ENCODE results near the gene GRB10. TPM values are rescaled to one million over a fixed set of nuclear protein-coding genes. Genes with fewer than 3 reads are reported as not detected.

GRB10 gene
- total RNA-seq, 1 experiment from 2014 or later, result 47.9 TPM

GRCh38 chr7:50554431-50555322 lies 228.0 kb downstream of the GRB10 start:
- intact Hi-C loops (cut with micrococcal nuclease; ENCODE audit: unreplicated experiment), result no loop called here
- no peak overlapping the region for H2AFZ ChIP-seq
- H3K36me3 ChIP-seq (ENCODE audit: low read depth), result no peaks in the 10 kb centered on the region
- POLR2A ChIA-PET (ENCODE audit: unreplicated experiment), result no interaction called here
- TF ChIP-seq CTCF (conservative IDR thresholded peaks at IDR 0.05) (no peak), EZH2 (IDR thresholded peaks at IDR 0.05; ENCODE audit: low read depth) (no peak)
- no peaks in the 10 kb centered on the region for H3K79me2 ChIP-seq (ENCODE audit: low read depth)
- no peak overlapping the region for H3K27ac ChIP-seq
- no peak overlapping the region for H3K4me2 ChIP-seq
- BruUV-seq (replicated peaks), result no TSS peak
- no peaks in the 10 kb centered on the region; the same call in 1 of the 2 replicates for H3F3A ChIP-seq (ENCODE audit: insufficient read depth, low read depth)
- no peak for DNase-seq
- no peaks in the 10 kb centered on the region for H3K9me2 ChIP-seq (ENCODE audit: insufficient read depth)
- no peaks in the 10 kb centered on the region for H4K20me1 ChIP-seq (ENCODE audit: insufficient read depth)
- CTCF ChIA-PET, result no interaction called here
- no peaks in the 10 kb centered on the region; the same call in 1 of the 2 replicates for H3K9me3 ChIP-seq (ENCODE audit: insufficient read depth, low read depth)
- 0 out of 2 replicates have a peak, but pooled peaks cover 11% of the 10 kb centered on the region for H3K27me3 ChIP-seq (ENCODE audit: insufficient read depth, low read depth)
- no peak overlapping the region for H3K4me3 ChIP-seq
- H3K4me1 ChIP-seq (replicated peaks; ENCODE audit: insufficient read depth), result peaks cover 9% of the 10 kb centered on the region

GRCh38 chr7:50553973-50554372 lies 228.7 kb downstream of the GRB10 start:
- Histone ChIP-seq H3K27me3 (ENCODE audit: insufficient read depth, low read depth) (0 out of 2 replicates have a peak, but pooled peaks cover 7% of the 10 kb centered on the region), H3K4me3 (no peak overlapping the region), H4K20me1 (ENCODE audit: insufficient read depth) (no peaks in the 10 kb centered on the region), H3K4me2 (no peak overlapping the region), H3K9me2 (ENCODE audit: insufficient read depth) (no peaks in the 10 kb centered on the region), H3K4me1 (replicated peaks; ENCODE audit: insufficient read depth) (peaks cover 9% of the 10 kb centered on the region), H3K79me2 (ENCODE audit: low read depth) (no peaks in the 10 kb centered on the region), H3F3A (ENCODE audit: insufficient read depth, low read depth) (no peaks in the 10 kb centered on the region; the same call in 1 of the 2 replicates), H3K9me3 (ENCODE audit: insufficient read depth, low read depth) (no peaks in the 10 kb centered on the region; the same call in 1 of the 2 replicates), H3K36me3 (ENCODE audit: low read depth) (no peaks in the 10 kb centered on the region), H2AFZ (no peak overlapping the region), H3K27ac (no peak overlapping the region)
- intact Hi-C loops (cut with micrococcal nuclease; ENCODE audit: unreplicated experiment), result no loop called here
- TF ChIP-seq EZH2 (IDR thresholded peaks at IDR 0.05; ENCODE audit: low read depth) (no peak), CTCF (conservative IDR thresholded peaks at IDR 0.05) (no peak)
- no peak for DNase-seq
- BruUV-seq (replicated peaks), result no TSS peak
- ChIA-PET POLR2A (ENCODE audit: unreplicated experiment) (no interaction called here), CTCF (no interaction called here)

GRCh38 chr7:50552921-50553320 lies 229.8 kb downstream of the GRB10 start:
- POLR2A ChIA-PET (ENCODE audit: unreplicated experiment), result interaction anchor here (0.6 kb wide), 1 partner anchor 14 kb away, joined by 4 read pairs; no protein-coding TSS in a partner anchor
- CTCF ChIA-PET, result no interaction called here
- Histone ChIP-seq H3K4me2 (no peak overlapping the region), H2AFZ (no peak overlapping the region), H3K79me2 (ENCODE audit: low read depth) (no peaks in the 10 kb centered on the region), H3K4me3 (no peak overlapping the region), H3K27me3 (ENCODE audit: insufficient read depth, low read depth) (peaks cover 11% of the 10 kb centered on the region; the same call in 1 of the 2 replicates), H3K9me3 (ENCODE audit: insufficient read depth, low read depth) (no peaks in the 10 kb centered on the region; the same call in 1 of the 2 replicates), H3F3A (ENCODE audit: insufficient read depth, low read depth) (no peaks in the 10 kb centered on the region; the same call in 1 of the 2 replicates), H3K9me2 (ENCODE audit: insufficient read depth) (no peaks in the 10 kb centered on the region), H3K27ac (no peak overlapping the region), H4K20me1 (ENCODE audit: insufficient read depth) (no peaks in the 10 kb centered on the region), H3K36me3 (ENCODE audit: low read depth) (no peaks in the 10 kb centered on the region), H3K4me1 (replicated peaks; ENCODE audit: insufficient read depth) (peaks cover 9% of the 10 kb centered on the region)
- peak in 1 of 2 experiments; percentile 24 for DNase-seq
- BruUV-seq (replicated peaks), result no TSS peak
- intact Hi-C loops (cut with micrococcal nuclease; ENCODE audit: unreplicated experiment), result no loop called here
- TF ChIP-seq CTCF (conservative IDR thresholded peaks at IDR 0.05) (no peak), EZH2 (IDR thresholded peaks at IDR 0.05; ENCODE audit: low read depth) (no peak)
